Measurements from ENCODE around the gene TRIO.

DNA sequence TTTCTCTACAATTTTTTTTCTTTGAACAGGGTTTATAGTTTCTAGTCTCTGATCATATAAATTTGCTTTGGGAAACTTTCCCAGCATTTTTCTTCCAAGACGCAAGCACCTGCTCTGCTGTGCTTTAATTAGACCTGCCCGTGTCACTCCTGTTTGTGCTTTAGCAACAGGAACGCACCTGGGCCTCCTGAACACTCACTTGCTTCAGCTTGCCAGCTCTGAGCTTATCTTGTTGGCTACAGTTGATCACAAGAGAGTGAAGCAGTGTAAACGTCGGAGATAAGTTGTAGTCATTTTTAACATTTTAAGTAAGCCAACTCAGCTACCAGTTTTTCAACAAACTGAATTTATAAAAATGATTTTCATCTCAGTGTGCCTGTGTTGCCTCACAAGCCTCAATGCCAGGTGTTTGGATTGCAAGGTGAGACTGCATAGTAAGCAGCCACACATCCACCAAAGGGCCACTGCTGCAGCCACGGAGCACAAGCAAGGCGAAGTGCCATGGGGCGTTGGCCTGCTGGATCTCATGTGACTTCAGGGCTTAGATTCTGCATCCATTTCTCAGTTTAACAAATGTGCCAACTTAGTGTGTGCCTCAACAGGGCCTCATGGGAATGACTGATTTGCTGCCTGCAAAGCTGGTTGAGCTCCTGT lies 166.9 kb downstream of the TRIO start:
- TF ChIP-seq, protein P1, sequence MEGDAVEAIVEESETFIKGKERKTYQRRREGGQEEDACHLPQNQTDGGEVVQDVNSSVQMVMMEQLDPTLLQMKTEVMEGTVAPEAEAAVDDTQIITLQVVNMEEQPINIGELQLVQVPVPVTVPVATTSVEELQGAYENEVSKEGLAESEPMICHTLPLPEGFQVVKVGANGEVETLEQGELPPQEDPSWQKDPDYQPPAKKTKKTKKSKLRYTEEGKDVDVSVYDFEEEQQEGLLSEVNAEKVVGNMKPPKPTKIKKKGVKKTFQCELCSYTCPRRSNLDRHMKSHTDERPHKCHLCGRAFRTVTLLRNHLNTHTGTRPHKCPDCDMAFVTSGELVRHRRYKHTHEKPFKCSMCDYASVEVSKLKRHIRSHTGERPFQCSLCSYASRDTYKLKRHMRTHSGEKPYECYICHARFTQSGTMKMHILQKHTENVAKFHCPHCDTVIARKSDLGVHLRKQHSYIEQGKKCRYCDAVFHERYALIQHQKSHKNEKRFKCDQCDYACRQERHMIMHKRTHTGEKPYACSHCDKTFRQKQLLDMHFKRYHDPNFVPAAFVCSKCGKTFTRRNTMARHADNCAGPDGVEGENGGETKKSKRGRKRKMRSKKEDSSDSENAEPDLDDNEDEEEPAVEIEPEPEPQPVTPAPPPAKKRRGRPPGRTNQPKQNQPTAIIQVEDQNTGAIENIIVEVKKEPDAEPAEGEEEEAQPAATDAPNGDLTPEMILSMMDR (IDR thresholded peaks at IDR 0.05; ENCODE audit: low read length) = no peak
- TF ChIP-seq EZH2 (optimal IDR thresholded peaks at IDR 0.05; ENCODE audit: low read depth, low read length) = no peak
